ENCODE measurements around the gene PRKRIP1.

- TF ChIP-seq POLR2AphosphoS5 (IDR thresholded peaks at IDR 0.05; ENCODE audit: low read depth): no peak
- no peak for TF ChIP-seq CTCF (conservative IDR thresholded peaks at IDR 0.05; ENCODE audit: low read depth in 2 of 2)
- TF ChIP-seq CREB1 (CRISPR knock-in tag; IDR thresholded peaks at IDR 0.05; ENCODE audit: low read depth): no peak
- TF ChIP-seq EZH2 (IDR thresholded peaks at IDR 0.05; ENCODE audit: low read depth, unreplicated experiment): no peak
These were observed 53.0 kb downstream of the PRKRIP1 start for GRCh38 chr7:102449136-102449535.

Measured in GM23338 (cell line).